Measurements from ENCODE around the gene RBFOX2.

DNA sequence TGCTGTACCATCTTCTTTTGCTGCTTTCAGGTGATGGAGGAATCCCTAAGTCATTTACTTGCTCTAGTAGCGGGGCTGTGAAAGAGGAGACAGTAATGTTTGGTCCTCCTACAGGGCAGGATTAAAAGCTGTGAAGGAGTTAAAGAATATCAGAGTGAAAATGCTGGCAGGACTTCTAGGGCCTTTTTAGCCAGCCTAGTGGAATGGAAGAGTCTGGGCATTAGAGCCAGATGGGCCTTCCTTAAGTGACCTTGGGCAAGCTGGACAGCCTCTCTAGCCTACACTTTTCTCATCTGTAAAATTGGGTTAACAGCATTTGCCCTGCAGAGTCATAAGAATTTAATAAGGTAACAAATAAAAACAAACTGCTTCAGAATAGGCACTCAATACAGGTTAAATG is 114.7 kb downstream of the RBFOX2 start:
- TF ChIP-seq, protein P1, sequence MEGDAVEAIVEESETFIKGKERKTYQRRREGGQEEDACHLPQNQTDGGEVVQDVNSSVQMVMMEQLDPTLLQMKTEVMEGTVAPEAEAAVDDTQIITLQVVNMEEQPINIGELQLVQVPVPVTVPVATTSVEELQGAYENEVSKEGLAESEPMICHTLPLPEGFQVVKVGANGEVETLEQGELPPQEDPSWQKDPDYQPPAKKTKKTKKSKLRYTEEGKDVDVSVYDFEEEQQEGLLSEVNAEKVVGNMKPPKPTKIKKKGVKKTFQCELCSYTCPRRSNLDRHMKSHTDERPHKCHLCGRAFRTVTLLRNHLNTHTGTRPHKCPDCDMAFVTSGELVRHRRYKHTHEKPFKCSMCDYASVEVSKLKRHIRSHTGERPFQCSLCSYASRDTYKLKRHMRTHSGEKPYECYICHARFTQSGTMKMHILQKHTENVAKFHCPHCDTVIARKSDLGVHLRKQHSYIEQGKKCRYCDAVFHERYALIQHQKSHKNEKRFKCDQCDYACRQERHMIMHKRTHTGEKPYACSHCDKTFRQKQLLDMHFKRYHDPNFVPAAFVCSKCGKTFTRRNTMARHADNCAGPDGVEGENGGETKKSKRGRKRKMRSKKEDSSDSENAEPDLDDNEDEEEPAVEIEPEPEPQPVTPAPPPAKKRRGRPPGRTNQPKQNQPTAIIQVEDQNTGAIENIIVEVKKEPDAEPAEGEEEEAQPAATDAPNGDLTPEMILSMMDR (IDR thresholded peaks at IDR 0.05) = no peak
- TF ChIP-seq POLR2AphosphoS5 (IDR thresholded peaks at IDR 0.05) (no peak), EP300 (IDR thresholded peaks at IDR 0.05) (no peak), POLR2A (IDR thresholded peaks at IDR 0.05) (no peak)
